Mesendoderm (in vitro differentiated cells): ENCODE results near the gene CBX6.
A peak's percentile ranks its signal among the peaks of the same experiment; 100 is the strongest.

ENCODE experiments used
- DNase-seq: peaks from one replicate; pipeline ENCODE4 v3.0.0; 2013
- H2AK5ac ChIP-seq: 2 replicates; pipeline ENCODE4 v1.6.1; 2013; ENCODE audit warnings: low read length, inconsistent platforms
- H2BK120ac ChIP-seq: 2 replicates; pipeline ENCODE4 v1.6.1; 2013; ENCODE audit warnings: low read depth, mild to moderate bottlenecking, low read length, moderate library complexity, mixed read lengths
- H2BK15ac ChIP-seq: replicated peaks from 2 replicates; pipeline ENCODE4 v1.6.1; 2013; ENCODE audit warnings: low read depth, mild to moderate bottlenecking, moderate library complexity
- H2BK5ac ChIP-seq: 2 replicates; pipeline ENCODE4 v1.6.1; 2013; ENCODE audit warnings: low read length, inconsistent platforms
- H3K18ac ChIP-seq: 2 replicates; pipeline ENCODE4 v1.6.1; 2013; ENCODE audit warnings: mild to moderate bottlenecking, low read length, mixed read lengths
- H3K23ac ChIP-seq: one replicate; pipeline ENCODE4 v1.6.1; 2013; ENCODE audit warnings: low read length
- H3K27ac ChIP-seq: 2 replicates; pipeline ENCODE4 v1.5.1; 2013; ENCODE audit warnings: low read depth, mild to moderate bottlenecking, inconsistent platforms, low read length, moderate library complexity
- H3K27me3 ChIP-seq: 2 replicates; pipeline ENCODE4 v1.6.1; 2013; ENCODE audit warnings: low read length, control low read depth, mild to moderate bottlenecking, inconsistent platforms; ENCODE audit not compliant: insufficient read depth, poor library complexity
- H3K36me3 ChIP-seq: 2 replicates; pipeline ENCODE4 v1.6.1; 2013; ENCODE audit warnings: low read length, inconsistent platforms; ENCODE audit not compliant: control insufficient read depth, insufficient read depth
- H3K4ac ChIP-seq: one replicate; pipeline ENCODE4 v1.6.1; 2013; ENCODE audit warnings: low read depth, mild to moderate bottlenecking, low read length, moderate library complexity
- H3K4me1 ChIP-seq: 2 replicates; pipeline ENCODE4 v1.6.1; 2013; ENCODE audit warnings: low read depth, low read length, inconsistent platforms; ENCODE audit not compliant: control insufficient read depth
- H3K4me2 ChIP-seq: 2 replicates; pipeline ENCODE4 v1.6.1; 2013; ENCODE audit warnings: low read length
- H3K4me3 ChIP-seq: 2 replicates; pipeline ENCODE4 v1.5.1; 2013; ENCODE audit warnings: mild to moderate bottlenecking, low read length
- H3K56ac ChIP-seq: one replicate; pipeline ENCODE4 v1.6.1; 2013; ENCODE audit warnings: low read length
- H3K79me1 ChIP-seq: 2 replicates; pipeline ENCODE4 v1.6.1; 2013; ENCODE audit warnings: low read length, inconsistent platforms
- H3K79me2 ChIP-seq: 2 replicates; pipeline ENCODE4 v1.6.1; 2013; ENCODE audit warnings: mild to moderate bottlenecking, low read length; ENCODE audit not compliant: control insufficient read depth, insufficient read depth
- H3K9ac ChIP-seq: 2 replicates; pipeline ENCODE4 v1.6.1; 2013; ENCODE audit warnings: low read length, inconsistent platforms
- H4K5ac ChIP-seq: one replicate; pipeline ENCODE4 v1.6.1; 2013; ENCODE audit warnings: low read length
- H4K8ac ChIP-seq: one replicate; pipeline ENCODE4 v1.6.1; 2013; ENCODE audit warnings: low read depth, mild to moderate bottlenecking, control low read depth, low read length, moderate library complexity
- WGBS: extraction: QIAGEN DNeasy Blood & Tissue Kit; methylation state at CpG from one replicate; pipeline ENCODE4 v1.1.7; 2013; ENCODE audit warnings: low lambda C conversion rate, missing lambda C conversion rate; ENCODE audit not compliant: insufficient coverage; ENCODE audit errors: extremely low coverage; 5-methylcytosine and 5-hydroxymethylcytosine counted together

CBX6 gene

GRCh38 chr22:38849811-38850210, 22.2 kb downstream of the CBX6 start:
- Histone ChIP-seq H3K79me2 (no peaks in the 10 kb centered on the region), H2BK15ac (no peak overlapping the region), H3K4me1 (no peaks in the 10 kb centered on the region), H3K18ac (no peak overlapping the region), H3K9ac (no peak overlapping the region), H3K4me3 (no peak overlapping the region), H2BK5ac (no peak overlapping the region), H3K4me2 (no peak overlapping the region), H3K27me3 (no peaks in the 10 kb centered on the region), H4K5ac (no peak overlapping the region), H3K23ac (no peak overlapping the region), H2AK5ac (no peak overlapping the region), H4K8ac (no peak overlapping the region), H3K79me1 (no peaks in the 10 kb centered on the region), H3K56ac (no peak overlapping the region), H3K27ac (no peak overlapping the region), H2BK120ac (no peak overlapping the region), H3K4ac (no peak overlapping the region), H3K36me3 (no peaks in the 10 kb centered on the region)
- no CpG with 5 or more reads among the region's 6 CpGs for WGBS
- DNase-seq: no peak

GRCh38 chr22:38846412-38846811, 25.6 kb downstream of the CBX6 start:
- H3K36me3 ChIP-seq: no peaks in the 10 kb centered on the region
- no peaks in the 10 kb centered on the region for H3K79me1 ChIP-seq
- peaks cover 18% of the 10 kb centered on the region for H3K27me3 ChIP-seq
- H4K8ac ChIP-seq: no peak overlapping the region
- H2BK120ac ChIP-seq: no peak overlapping the region
- no peak overlapping the region for H2BK5ac ChIP-seq
- DNase-seq: no peak
- no peak overlapping the region for H3K23ac ChIP-seq
- no peak overlapping the region for H4K5ac ChIP-seq
- H3K4me2 ChIP-seq: no peak overlapping the region
- H3K79me2 ChIP-seq: no peaks in the 10 kb centered on the region
- no CpG with 5 or more reads among the region's 1 CpG for WGBS
- H2AK5ac ChIP-seq: no peak overlapping the region
- H3K4me1 ChIP-seq: no peaks in the 10 kb centered on the region
- H2BK15ac ChIP-seq: no peak overlapping the region
- no peak overlapping the region for H3K4ac ChIP-seq
- H3K4me3 ChIP-seq: no peak overlapping the region
- H3K18ac ChIP-seq: no peak overlapping the region
- no peak overlapping the region for H3K27ac ChIP-seq
- H3K56ac ChIP-seq: no peak overlapping the region
- H3K9ac ChIP-seq: no peak overlapping the region

GRCh38 chr22:38845004-38845740, 26.8 kb downstream of the CBX6 start:
- Histone ChIP-seq H3K4me2 (no peak overlapping the region), H4K8ac (no peak overlapping the region), H3K27ac (no peak overlapping the region)

GRCh38 chr22:38844315-38845003, 27.6 kb downstream of the CBX6 start:
- Histone ChIP-seq H2BK15ac (no peak overlapping the region), H3K27me3 (peaks cover 18% of the 10 kb centered on the region), H3K36me3 (no peaks in the 10 kb centered on the region), H3K27ac (no peak overlapping the region), H3K79me1 (no peaks in the 10 kb centered on the region), H4K8ac (no peak overlapping the region), H2BK120ac (no peak overlapping the region), H3K9ac (no peak overlapping the region), H3K4me3 (no peak overlapping the region), H3K23ac (no peak overlapping the region), H3K79me2 (no peaks in the 10 kb centered on the region), H2BK5ac (no peak overlapping the region), H2AK5ac (no peak overlapping the region), H3K4me2 (peak overlapping the region; percentile 15), H3K56ac (no peak overlapping the region), H4K5ac (no peak overlapping the region), H3K4ac (no peak overlapping the region), H3K4me1 (no peaks in the 10 kb centered on the region), H3K18ac (no peak overlapping the region)
- no peak for DNase-seq
- WGBS: no CpG with 5 or more reads among the region's 22 CpGs

More at GRCh38 chr22:38845004-38845740, 26.8 kb downstream of the CBX6 start:
- Histone ChIP-seq H3K18ac (no peak overlapping the region), H3K4ac (no peak overlapping the region), H4K5ac (no peak overlapping the region), H3K4me1 (no peaks in the 10 kb centered on the region), H3K79me1 (no peaks in the 10 kb centered on the region), H2BK5ac (no peak overlapping the region), H3K23ac (no peak overlapping the region), H2BK120ac (no peak overlapping the region), H3K4me3 (no peak overlapping the region), H3K79me2 (no peaks in the 10 kb centered on the region), H3K56ac (no peak overlapping the region), H3K27me3 (peaks cover 18% of the 10 kb centered on the region), H2BK15ac (no peak overlapping the region), H3K36me3 (no peaks in the 10 kb centered on the region), H2AK5ac (no peak overlapping the region), H3K9ac (no peak overlapping the region)
- DNase-seq: no peak
- no CpG with 5 or more reads among the region's 17 CpGs for WGBS

GRCh38 chr22:38843657-38844314, 28.2 kb downstream of the CBX6 start, which contains the start of gene NPTXR:
NPTXR (minus strand) TSS chr22:38844028.
- no peak within 1 kb of the TSS for H4K5ac ChIP-seq
- H3K23ac ChIP-seq: no peak within 1 kb of the TSS
- H2BK5ac ChIP-seq: no peak within 1 kb of the TSS
- H3K27ac ChIP-seq: no peak within 1 kb of the TSS
- no peaks in the 10 kb centered on the region for H3K79me2 ChIP-seq
- no CpG with 5 or more reads among the region's 105 CpGs for WGBS
- H3K4me2 ChIP-seq: peak within 1 kb of the TSS; percentile 57
- H3K4me3 ChIP-seq: no peak within 1 kb of the TSS
- no peak within 1 kb of the TSS for H2AK5ac ChIP-seq
- peaks cover 18% of the 10 kb centered on the region for H3K27me3 ChIP-seq
- H4K8ac ChIP-seq: no peak within 1 kb of the TSS
- DNase-seq: peak; percentile 61
- no peak within 1 kb of the TSS for H2BK120ac ChIP-seq
- H3K4ac ChIP-seq: no peak within 1 kb of the TSS
- H3K56ac ChIP-seq: peak within 1 kb of the TSS; percentile 64
- no peaks in the 10 kb centered on the region for H3K36me3 ChIP-seq
- peak within 1 kb of the TSS; percentile 40 for H3K9ac ChIP-seq
- H2BK15ac ChIP-seq: no peak within 1 kb of the TSS
- no peak within 1 kb of the TSS for H3K18ac ChIP-seq
- H3K4me1 ChIP-seq: no peaks in the 10 kb centered on the region
- no peaks in the 10 kb centered on the region for H3K79me1 ChIP-seq
